ELR (cell line): Measurements from ENCODE around the gene ELFN1.
A peak's percentile ranks its signal among the peaks of the same experiment; 100 is the strongest.

Experiments
- DNase-seq: peaks from one replicate; pipeline ENCODE4 v3.0.0-alpha.2; 2015; ENCODE audit warnings: low read depth

ELFN1 gene

GRCh38 chr7:1675673-1676549 lies 5.8 kb downstream of the ELFN1 start:
- DNase-seq, result no peak

GRCh38 chr7:1676550-1677078 lies 6.5 kb downstream of the ELFN1 start:
- DNase-seq, result no peak

- no peak for DNase-seq
Measured at GRCh38 chr7:1677206-1678080, 7.4 kb downstream of the ELFN1 start.

GRCh38 chr7:1678081-1678543 lies 8.0 kb downstream of the ELFN1 start:
- DNase-seq, result no peak

GRCh38 chr7:1678571-1679325 lies 8.7 kb downstream of the ELFN1 start:
- DNase-seq, result no peak

- DNase-seq, result no peak
Measured at GRCh38 chr7:1679326-1679965, 9.4 kb downstream of the ELFN1 start.

- DNase-seq, result no peak
Measured at GRCh38 chr7:1679966-1680730, 10.1 kb downstream of the ELFN1 start.

GRCh38 chr7:1681581-1681980 lies 11.5 kb downstream of the ELFN1 start:
- DNase-seq, result no peak

- no peak for DNase-seq
Measured at GRCh38 chr7:1685000-1685624, 15.0 kb downstream of the ELFN1 start.

- no peak for DNase-seq
Measured at GRCh38 chr7:1688542-1688941, 18.5 kb downstream of the ELFN1 start.

- no peak for DNase-seq
Measured at GRCh38 chr7:1689311-1689710, 19.2 kb downstream of the ELFN1 start.

GRCh38 chr7:1690359-1690958 lies 20.4 kb downstream of the ELFN1 start:
- DNase-seq, result no peak

GRCh38 chr7:1691096-1691495 lies 21.0 kb downstream of the ELFN1 start:
- DNase-seq, result no peak

- no peak for DNase-seq
Measured at GRCh38 chr7:1691601-1692514, 21.8 kb downstream of the ELFN1 start.

GRCh38 chr7:1692515-1693418 lies 22.7 kb downstream of the ELFN1 start:
- DNase-seq, result no peak

- no peak for DNase-seq
Measured at GRCh38 chr7:1693419-1693990, 23.4 kb downstream of the ELFN1 start.

GRCh38 chr7:1693991-1694524 lies 24.0 kb downstream of the ELFN1 start:
- peak; percentile 53 for DNase-seq
